Right lobe of liver (tissue), 4 donors: ENCODE measurements around the gene DDC.

ENCODE experiments used
- CTCF ChIP-seq, 4 donors: fragments of 200-600 bp in 3 of 4; fragments of 450-650 bp in 1 of 4; IDR thresholded peaks; one replicate each; pipeline versions ENCODE4 v1.5.1 to v1.8.0; 2016 to 2022; ENCODE audit warnings: antibody characterized with exemption in 4 of 4, mild to moderate bottlenecking in 2 of 4
- POLR2A ChIP-seq: fragments of 450-650 bp; IDR thresholded peaks from one replicate; pipeline ENCODE4 v1.6.1; 2017; ENCODE audit warnings: antibody characterized with exemption, mild to moderate bottlenecking
- donor health status: DM: no; HTN: no; CAD: no.
- donor health status: DM: no; HTN: no; CAD: no.
- donor health status: DM: no; HTN: yes; CAD: no.

- TF ChIP-seq POLR2A (no peak), CTCF (IDR thresholded peaks at IDR 0.05) (no peak)
Measured at GRCh38 chr7:50534690-50535290, 30.4 kb downstream of the DDC start.
